AG10803 (cell line): ENCODE results near the gene SH3TC1.

ENCODE experiments used
- DNase-seq: peaks from one replicate; pipeline ENCODE4 v3.0.0; 2010; ENCODE audit warnings: low read depth
- H3K4me3 ChIP-seq: 2 replicates; pipeline ENCODE4 v1.5.1; 2011; ENCODE audit warnings: mild to moderate bottlenecking, low read length, control low read depth
- TF ChIP-seq, protein P1 (sequence below): conservative IDR thresholded peaks from 2 replicates; pipeline ENCODE4 v1.5.1; 2011; ENCODE audit warnings: mild to moderate bottlenecking, low read length, control low read depth, inconsistent platforms

The SH3TC1 gene

DNA sequence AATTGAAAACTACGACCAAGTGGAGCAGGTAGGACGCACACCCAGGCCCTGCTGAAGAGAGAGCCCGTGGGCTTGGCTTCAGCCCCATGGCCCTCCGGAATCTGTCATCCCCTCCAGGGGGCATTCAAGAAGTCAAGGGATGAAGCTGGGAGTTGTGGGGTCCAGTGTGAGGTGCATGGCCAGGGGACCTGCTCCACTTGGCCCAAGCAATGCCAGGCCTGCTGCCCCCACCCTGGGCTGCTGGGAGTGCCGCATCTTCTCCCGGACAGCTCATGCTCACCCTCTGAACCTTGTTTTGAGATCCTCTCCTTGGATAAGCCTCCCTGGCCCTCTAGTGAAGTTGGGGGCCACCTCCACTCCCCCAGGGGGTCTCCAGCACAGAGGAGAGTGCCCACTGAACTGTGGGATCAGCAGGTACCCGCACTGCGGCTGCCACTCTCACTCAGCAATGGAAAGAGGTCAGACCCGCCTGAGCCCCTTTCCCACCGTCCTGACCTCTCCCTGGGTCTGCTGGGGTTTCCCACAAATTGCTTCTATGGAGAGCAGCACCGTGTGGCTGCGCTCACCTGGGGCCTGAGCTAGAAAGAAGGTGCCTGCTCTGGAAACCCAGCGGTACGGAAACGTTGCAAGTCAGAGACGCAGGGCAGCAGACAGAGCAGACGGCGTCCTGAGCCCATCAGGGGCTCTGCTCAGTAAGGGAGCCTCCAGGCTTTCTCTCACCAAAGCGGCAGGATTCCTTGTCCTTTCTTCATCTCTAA lies 35.5 kb upstream of the SH3TC1 start:
- TF ChIP-seq, protein P1, sequence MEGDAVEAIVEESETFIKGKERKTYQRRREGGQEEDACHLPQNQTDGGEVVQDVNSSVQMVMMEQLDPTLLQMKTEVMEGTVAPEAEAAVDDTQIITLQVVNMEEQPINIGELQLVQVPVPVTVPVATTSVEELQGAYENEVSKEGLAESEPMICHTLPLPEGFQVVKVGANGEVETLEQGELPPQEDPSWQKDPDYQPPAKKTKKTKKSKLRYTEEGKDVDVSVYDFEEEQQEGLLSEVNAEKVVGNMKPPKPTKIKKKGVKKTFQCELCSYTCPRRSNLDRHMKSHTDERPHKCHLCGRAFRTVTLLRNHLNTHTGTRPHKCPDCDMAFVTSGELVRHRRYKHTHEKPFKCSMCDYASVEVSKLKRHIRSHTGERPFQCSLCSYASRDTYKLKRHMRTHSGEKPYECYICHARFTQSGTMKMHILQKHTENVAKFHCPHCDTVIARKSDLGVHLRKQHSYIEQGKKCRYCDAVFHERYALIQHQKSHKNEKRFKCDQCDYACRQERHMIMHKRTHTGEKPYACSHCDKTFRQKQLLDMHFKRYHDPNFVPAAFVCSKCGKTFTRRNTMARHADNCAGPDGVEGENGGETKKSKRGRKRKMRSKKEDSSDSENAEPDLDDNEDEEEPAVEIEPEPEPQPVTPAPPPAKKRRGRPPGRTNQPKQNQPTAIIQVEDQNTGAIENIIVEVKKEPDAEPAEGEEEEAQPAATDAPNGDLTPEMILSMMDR, result no peak

DNA sequence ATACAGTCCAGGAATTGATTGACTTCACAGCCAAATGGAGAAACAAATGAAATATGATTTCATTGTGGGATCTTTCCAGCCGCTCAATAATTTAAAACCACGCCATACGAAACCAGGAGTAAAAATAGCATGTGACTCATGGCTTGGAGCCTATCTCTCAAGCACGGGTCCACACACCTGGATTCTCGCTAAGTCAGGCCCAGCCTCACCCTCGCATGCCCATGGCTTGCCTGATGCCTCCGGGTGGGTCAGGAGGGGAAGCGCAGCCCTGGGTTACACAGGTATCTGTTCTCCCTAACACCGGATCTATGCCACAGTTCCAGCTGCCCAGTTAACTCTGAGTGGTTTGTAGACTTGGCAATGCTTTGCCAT lies 34.9 kb upstream of the SH3TC1 start:
- TF ChIP-seq, protein P1, result no peak
- no peak for DNase-seq
- no peak overlapping the region for H3K4me3 ChIP-seq

More for the DNA sequence above, 35.5 kb upstream of the SH3TC1 start:
- no peak overlapping the region for H3K4me3 ChIP-seq
- no peak for DNase-seq

DNA sequence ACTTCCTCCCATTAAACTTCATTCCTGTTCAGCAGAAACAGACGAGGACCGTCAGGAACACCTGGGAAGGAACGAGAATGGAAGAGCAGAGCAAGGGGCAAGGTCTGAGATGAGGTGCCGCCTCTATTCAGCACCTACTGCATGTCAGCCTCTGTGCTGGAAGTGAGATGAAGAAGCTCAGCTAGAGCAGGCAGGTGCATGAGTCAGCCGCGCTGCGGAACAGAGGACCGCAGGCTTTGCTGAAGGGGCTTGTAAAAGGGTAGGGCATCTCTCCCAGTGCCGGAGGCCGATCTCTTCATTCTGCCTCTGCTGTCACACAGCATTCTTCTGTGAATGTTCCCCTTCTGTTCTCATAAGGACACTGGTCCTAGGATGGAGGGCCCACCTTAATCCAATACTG lies 34.4 kb upstream of the SH3TC1 start:
- TF ChIP-seq, protein P1, result no peak
- no peak for DNase-seq
- no peak overlapping the region for H3K4me3 ChIP-seq

DNA sequence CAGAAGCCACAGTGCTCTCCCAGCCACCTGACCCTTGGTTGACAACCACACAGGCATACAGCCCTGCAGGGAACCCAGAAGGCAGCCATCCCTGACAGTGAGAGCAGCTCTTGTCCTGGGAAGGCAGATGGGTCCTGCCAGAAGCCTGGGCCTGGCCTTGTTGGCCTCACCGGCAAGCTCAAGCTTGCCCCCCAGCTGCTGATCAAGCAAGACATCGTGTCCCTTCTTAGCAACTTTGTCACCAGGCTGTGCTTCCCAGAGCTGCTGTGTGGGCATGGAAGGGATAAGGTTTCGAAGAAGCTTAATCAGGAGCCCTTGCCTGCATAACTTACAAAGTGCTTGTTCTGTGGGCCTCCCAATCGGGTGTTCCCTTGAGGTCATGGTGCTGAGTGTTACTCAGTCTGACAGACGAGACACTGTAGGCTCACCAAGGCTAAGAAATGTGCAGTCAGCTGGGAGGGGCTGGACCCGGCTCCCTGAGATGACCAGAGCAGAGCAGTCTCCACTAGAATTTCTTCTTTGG lies 33.7 kb upstream of the SH3TC1 start:
- no peak for DNase-seq
- TF ChIP-seq, protein P1, result no peak

DNA sequence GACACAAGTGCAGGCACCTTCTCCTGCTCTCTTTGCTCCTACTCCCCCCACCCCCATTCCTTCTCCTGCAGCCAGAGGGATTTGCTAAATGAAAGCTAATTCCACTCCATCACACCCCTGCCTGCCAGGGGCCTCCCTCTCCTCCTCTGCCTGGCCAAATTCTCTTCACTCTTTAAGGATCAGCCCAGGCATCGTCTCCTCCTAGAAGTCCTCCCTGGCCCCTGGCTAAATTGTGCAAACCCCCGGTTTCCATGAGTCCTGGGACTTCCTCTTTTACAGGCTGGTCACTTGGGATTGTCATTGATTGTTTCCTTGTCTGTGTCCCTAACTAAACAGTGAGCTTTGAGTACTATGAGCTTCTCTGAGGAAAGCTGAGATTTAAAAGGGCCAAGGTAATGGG lies 31.8 kb upstream of the SH3TC1 start:
- TF ChIP-seq, protein P1, result no peak
- DNase-seq, result no peak
- no peak overlapping the region for H3K4me3 ChIP-seq

More for the DNA sequence above, 33.7 kb upstream of the SH3TC1 start:
- no peak overlapping the region for H3K4me3 ChIP-seq

DNA sequence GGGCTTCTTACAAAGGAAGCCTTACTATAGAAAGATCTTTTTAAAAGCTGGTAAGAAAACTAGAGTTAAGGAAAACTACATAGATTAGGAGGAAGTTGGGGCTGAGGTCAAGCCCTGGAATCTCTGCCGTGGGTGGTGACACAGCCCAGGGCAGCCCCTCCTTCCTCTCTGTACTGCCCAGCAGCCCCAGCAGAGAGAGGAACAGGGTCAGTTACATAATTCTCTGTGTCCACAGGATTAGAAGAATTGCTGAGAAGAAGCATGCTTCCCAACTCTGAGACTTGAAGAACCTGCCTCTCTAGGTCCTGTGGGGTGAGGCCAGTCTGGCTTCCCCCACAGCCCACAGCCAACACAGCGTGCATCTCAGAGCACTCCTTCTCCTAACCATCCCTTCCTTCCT lies 31.3 kb upstream of the SH3TC1 start:
- DNase-seq, result no peak
- H3K4me3 ChIP-seq, result no peak overlapping the region
- TF ChIP-seq, protein P1, result no peak

DNA sequence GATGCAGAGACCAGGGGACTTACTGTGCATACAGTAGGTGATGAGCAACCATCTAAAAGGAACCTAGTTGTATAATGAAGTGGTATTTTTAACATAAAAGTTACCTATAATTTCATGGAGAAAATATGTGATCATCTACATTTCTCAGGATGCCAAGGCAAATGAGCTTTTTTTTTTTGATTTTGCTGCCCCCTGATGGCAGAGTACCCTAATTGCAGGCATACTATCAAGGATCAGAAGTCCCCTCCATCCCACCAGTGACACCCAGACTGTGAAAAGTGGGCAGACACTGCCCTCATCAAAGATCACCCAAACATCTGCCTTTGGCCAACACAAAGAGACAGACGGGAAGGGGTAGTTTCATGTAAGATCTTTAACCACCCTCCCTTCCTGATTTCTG lies 30.9 kb upstream of the SH3TC1 start:
- DNase-seq, result no peak
- TF ChIP-seq, protein P1, result peak; percentile 40
- no peak overlapping the region for H3K4me3 ChIP-seq
